NCI-H1417 treated with DMSO at 0.1 percent for 48 hours (cell line): ENCODE measurements around the gene DNAJC19.

ENCODE experiments used
- DNase-seq: peaks from one replicate; lab custom pipeline; 2025; lab: John Stamatoyannopoulos, UW

Gene DNAJC19

GRCh38 chr3:180961087-180961486, 28.4 kb downstream of the DNAJC19 start:
- no peak for DNase-seq

GRCh38 chr3:180959691-180960090, 29.8 kb downstream of the DNAJC19 start:
- no peak for DNase-seq

GRCh38 chr3:180947761-180948390, 41.7 kb downstream of the DNAJC19 start:
- no peak for DNase-seq

- no peak for DNase-seq
Observed at GRCh38 chr3:180940826-180941225, 48.7 kb downstream of the DNAJC19 start.

- no peak for DNase-seq
Observed at GRCh38 chr3:180934638-180935037, 54.9 kb downstream of the DNAJC19 start.
